ENCODE results near the gene CAMP.
"Not testable (repeated sequence)": the region's sequence is repeated elsewhere in the genome, so short reads cannot be mapped to it uniquely, and the experiment has no call there.

The CAMP gene

DNA sequence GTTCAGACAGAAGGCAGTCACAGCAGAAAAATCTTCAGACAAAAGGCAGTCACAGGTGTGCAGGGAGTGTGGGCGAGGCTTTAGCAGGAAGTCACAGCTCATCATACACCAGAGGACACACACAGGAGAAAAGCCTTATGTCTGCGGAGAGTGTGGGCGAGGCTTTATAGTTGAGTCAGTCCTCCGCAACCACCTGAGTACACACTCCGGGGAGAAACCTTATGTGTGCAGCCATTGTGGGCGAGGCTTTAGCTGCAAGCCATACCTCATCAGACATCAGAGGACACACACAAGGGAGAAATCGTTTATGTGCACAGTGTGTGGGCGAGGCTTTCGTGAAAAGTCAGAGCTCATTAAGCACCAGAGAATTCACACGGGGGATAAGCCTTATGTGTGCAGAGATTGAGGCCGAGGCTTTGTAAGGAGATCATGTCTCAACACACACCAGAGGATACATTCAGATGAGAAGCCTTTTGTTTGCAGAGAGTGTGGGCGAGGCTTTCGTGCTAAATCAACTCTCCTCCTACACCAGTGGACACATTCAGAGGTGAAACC lies 45.2 kb downstream of the CAMP start:
- Histone ChIP-seq H3K9ac (ENCODE audit: low read length) (no peak overlapping the region), H3K4me3 (ENCODE audit: low read length) (no peak overlapping the region), H3K9me3 (ENCODE audit: control insufficient read depth, low read length) (no peaks in the 10 kb centered on the region), H3K4me1 (ENCODE audit: control insufficient read depth, insufficient read depth, low read length) (peaks cover 10% of the 10 kb centered on the region), H3K36me3 (ENCODE audit: control insufficient read depth, insufficient read depth, low read length, severe bottlenecking) (peaks cover 46% of the 10 kb centered on the region), H3K27me3 (replicated peaks; ENCODE audit: control insufficient read depth, insufficient read depth, low read length) (no peaks in the 10 kb centered on the region)
- no peak for DNase-seq (ENCODE audit: low read depth)

DNA sequence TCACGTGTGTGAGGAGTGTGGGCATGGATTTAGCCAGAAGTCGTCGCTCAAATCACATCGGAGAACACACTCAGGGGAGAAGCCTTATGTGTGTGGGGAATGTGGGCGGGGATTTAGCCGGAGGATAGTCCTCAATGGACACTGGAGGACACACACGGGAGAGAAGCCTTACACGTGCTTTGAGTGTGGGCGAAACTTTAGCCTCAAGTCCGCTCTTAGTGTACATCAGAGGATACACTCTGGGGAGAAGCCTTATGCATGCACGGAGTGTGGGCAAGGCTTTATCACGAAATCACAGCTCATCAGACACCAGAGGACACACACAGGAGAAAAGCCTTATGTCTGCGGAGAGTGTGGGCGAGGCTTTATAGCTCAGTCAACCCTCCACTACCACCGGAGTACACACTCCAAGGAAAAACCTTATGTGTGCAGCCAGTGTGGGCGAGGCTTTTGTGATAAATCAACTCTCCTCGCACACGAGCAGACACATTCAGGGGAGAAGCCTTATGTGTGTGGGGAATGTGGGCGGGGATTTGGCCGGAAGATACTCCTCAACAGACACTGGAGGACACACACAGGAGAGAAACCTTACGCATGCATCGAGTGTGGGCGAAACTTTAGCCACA lies 45.8 kb downstream of the CAMP start:
- Histone ChIP-seq H3K9me3 (ENCODE audit: control insufficient read depth, low read length) (no peaks in the 10 kb centered on the region), H3K4me1 (ENCODE audit: control insufficient read depth, insufficient read depth, low read length) (peaks cover 10% of the 10 kb centered on the region), H3K9ac (ENCODE audit: low read length) (peak overlapping the region; percentile 10), H3K4me3 (ENCODE audit: low read length) (no peak overlapping the region), H3K36me3 (ENCODE audit: control insufficient read depth, insufficient read depth, low read length, severe bottlenecking) (peaks cover 40% of the 10 kb centered on the region), H3K27me3 (replicated peaks; ENCODE audit: control insufficient read depth, insufficient read depth, low read length) (no peaks in the 10 kb centered on the region)
- DNase-seq (ENCODE audit: low read depth), result no peak

DNA sequence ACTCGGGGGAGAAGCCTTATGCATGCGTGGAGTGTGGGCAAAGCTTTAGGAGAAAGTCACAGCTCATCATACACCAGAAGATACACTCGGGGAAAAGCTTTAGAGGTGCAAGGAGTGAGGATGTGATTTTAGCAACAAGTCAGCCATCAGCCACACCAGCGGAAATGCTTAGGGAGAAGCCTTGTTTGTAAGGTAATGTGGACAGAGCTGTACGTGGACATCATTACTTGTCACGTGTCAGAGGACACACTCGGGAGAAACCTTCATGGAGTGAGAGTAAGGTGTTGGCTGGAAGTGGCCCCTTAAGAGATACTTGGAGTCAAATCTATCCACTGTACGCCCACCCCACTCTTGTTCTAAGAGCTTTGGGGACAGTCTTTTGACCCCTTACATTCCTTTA lies 46.3 kb downstream of the CAMP start:
- H3K36me3 ChIP-seq (ENCODE audit: control insufficient read depth, insufficient read depth, low read length, severe bottlenecking), result peaks cover 38% of the 10 kb centered on the region
- H3K27me3 ChIP-seq (replicated peaks; ENCODE audit: control insufficient read depth, insufficient read depth, low read length), result no peaks in the 10 kb centered on the region
- no peak for DNase-seq (ENCODE audit: low read depth)
- H3K9me3 ChIP-seq (ENCODE audit: control insufficient read depth, low read length), result no peaks in the 10 kb centered on the region
- peak overlapping the region; percentile 10 for H3K9ac ChIP-seq (ENCODE audit: low read length)
- no peak overlapping the region for H3K4me3 ChIP-seq (ENCODE audit: low read length)
- peaks cover 10% of the 10 kb centered on the region for H3K4me1 ChIP-seq (ENCODE audit: control insufficient read depth, insufficient read depth, low read length)

- no peak overlapping the region for H3K9ac ChIP-seq (ENCODE audit: low read length)
- H3K36me3 ChIP-seq (ENCODE audit: control insufficient read depth, insufficient read depth, low read length, severe bottlenecking), result peaks cover 36% of the 10 kb centered on the region
- peaks cover 10% of the 10 kb centered on the region for H3K4me1 ChIP-seq (ENCODE audit: control insufficient read depth, insufficient read depth, low read length)
- DNase-seq (ENCODE audit: low read depth), result no peak
- no peaks in the 10 kb centered on the region for H3K9me3 ChIP-seq (ENCODE audit: control insufficient read depth, low read length)
- H3K27me3 ChIP-seq (replicated peaks; ENCODE audit: control insufficient read depth, insufficient read depth, low read length), result no peaks in the 10 kb centered on the region
- no peak overlapping the region for H3K4me3 ChIP-seq (ENCODE audit: low read length)
Observed at GRCh38 chr3:48270306-48270705, 47.0 kb downstream of the CAMP start.

DNA sequence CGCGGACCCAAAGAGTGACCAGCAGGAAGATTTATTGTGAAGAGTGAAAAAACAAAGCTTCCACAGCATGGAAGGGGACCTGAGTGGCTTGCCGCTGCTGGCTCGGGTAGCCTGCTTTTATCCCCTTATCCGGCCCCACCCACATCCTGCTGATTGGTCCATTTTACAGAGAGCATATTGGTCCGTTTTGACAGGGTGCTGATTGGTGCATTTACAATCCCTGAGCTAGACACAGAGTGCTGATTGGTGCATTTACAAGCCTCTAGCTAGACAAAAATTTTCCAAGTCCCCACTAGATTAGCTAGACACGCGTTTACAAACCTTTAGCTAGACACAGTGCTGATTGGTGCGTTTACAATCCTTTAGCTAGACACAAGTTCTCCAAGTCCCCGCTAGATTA lies 47.9 kb downstream of the CAMP start:
- not testable (repeated sequence) for H3K9me3 ChIP-seq (ENCODE audit: control insufficient read depth, low read length); DNase-seq (ENCODE audit: low read depth)

DNA sequence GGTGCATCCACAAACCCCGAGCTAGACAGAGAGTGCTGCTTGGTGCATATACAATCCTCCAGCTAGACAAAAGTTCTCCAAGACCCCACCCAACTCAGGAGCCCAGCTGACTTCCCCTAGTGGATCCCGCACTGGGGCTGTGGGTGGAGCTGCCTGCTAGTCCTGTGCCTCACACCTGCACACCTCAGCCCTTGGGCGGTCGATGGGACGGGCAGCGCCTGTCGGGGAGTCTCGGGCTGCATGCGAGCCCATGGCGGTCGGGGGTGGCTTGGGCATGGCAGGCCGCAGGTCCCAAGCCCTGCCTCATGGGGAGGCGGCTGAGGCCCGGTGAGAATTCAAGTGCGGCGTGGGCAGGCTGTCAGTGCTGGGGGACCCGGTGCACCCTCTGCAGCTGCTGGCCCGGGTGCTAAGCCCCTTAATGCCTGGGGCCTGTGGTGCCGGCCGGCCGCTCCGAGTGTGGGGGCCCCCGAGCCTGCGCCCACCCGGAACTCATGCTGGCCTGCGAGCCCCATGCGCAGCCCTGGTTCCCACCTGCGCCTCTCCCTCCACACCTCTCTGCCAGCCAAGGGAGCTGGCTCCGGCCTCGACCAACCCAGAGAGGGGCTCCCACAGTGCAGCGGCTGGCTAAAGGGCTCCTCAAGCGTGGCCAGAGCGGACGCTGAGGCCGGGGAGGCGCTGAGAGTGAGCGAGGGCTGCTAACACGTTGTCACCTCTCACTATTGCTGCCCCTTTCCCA lies 48.6 kb downstream of the CAMP start:
- peaks cover 21% of the 10 kb centered on the region for H3K36me3 ChIP-seq (ENCODE audit: control insufficient read depth, insufficient read depth, low read length, severe bottlenecking)
- H3K9me3 ChIP-seq (ENCODE audit: control insufficient read depth, low read length), result no peaks in the 10 kb centered on the region
- no peak overlapping the region for H3K9ac ChIP-seq (ENCODE audit: low read length)
- DNase-seq (ENCODE audit: low read depth), result no peak
- H3K27me3 ChIP-seq (replicated peaks; ENCODE audit: control insufficient read depth, insufficient read depth, low read length), result no peaks in the 10 kb centered on the region
- H3K4me3 ChIP-seq (ENCODE audit: low read length), result no peak overlapping the region
- H3K4me1 ChIP-seq (ENCODE audit: control insufficient read depth, insufficient read depth, low read length), result peaks cover 10% of the 10 kb centered on the region

More for the DNA sequence above, 47.9 kb downstream of the CAMP start:
- H3K4me3 ChIP-seq (ENCODE audit: low read length); H3K27me3 ChIP-seq (replicated peaks; ENCODE audit: control insufficient read depth, insufficient read depth, low read length); H3K9ac ChIP-seq (ENCODE audit: low read length): not testable (repeated sequence)
- Histone ChIP-seq H3K36me3 (ENCODE audit: control insufficient read depth, insufficient read depth, low read length, severe bottlenecking) (peaks cover 28% of the 10 kb centered on the region), H3K4me1 (ENCODE audit: control insufficient read depth, insufficient read depth, low read length) (peaks cover 10% of the 10 kb centered on the region)

DNA sequence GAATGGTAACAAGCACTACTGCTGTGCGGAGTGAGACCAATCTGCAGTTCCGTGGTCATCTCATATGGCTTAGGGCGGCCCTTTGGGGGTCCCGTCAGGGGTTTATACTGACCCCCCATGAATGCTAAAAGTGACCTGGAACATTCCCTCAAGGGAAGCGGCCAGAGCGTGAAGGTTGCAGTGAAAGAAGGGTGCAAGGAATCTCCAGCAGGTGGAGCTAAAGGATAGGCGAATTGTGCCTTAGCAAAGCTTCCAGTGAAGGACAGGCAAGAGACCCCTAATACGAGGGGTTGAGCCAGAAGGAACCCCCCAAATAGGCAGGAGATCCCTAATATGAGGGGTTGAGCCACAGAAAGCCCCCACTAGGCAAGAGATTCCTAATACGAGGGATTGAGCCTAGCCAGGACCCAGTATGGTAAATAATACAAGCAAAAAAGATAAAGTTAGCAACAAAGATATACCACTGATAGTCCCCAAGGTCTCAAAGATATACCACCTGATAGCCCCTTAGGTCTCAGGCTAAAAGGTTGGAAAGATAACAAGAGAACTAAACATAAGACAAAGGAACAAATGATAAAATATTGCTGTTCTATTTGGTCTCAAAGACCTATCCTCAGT lies 50.4 kb downstream of the CAMP start:
- DNase-seq (ENCODE audit: low read depth), result peak; percentile 88
- Histone ChIP-seq H3K36me3 (ENCODE audit: control insufficient read depth, insufficient read depth, low read length, severe bottlenecking) (peaks cover 10% of the 10 kb centered on the region), H3K27me3 (replicated peaks; ENCODE audit: control insufficient read depth, insufficient read depth, low read length) (no peaks in the 10 kb centered on the region), H3K9me3 (ENCODE audit: control insufficient read depth, low read length) (no peaks in the 10 kb centered on the region), H3K4me3 (ENCODE audit: low read length) (no peak overlapping the region), H3K4me1 (ENCODE audit: control insufficient read depth, insufficient read depth, low read length) (peaks cover 7% of the 10 kb centered on the region), H3K9ac (ENCODE audit: low read length) (no peak overlapping the region)

DNA sequence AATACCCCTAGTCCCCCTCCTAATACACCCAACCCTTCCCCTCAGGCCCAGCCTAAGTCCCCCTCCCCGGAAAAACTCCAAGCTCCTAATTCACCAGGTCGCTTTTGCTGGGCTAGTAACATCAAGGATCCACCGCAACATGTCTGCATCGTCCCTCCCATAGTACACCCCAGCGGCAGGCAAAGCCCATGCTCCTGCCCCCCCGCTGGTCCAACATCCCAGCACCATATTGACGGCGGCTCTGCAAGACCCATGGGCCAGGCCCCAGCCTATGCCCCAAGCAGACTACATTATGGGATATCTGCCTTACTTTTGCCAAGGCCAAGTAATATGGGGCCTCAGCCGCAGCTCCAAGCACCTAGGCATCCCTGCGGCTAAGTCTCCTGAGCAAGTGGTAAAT lies 51.2 kb downstream of the CAMP start:
- DNase-seq (ENCODE audit: low read depth), result no peak

More for the DNA sequence above, 51.2 kb downstream of the CAMP start:
- no peak overlapping the region for H3K4me3 ChIP-seq (ENCODE audit: low read length)
- no peak overlapping the region for H3K9ac ChIP-seq (ENCODE audit: low read length)
- H3K9me3 ChIP-seq (ENCODE audit: control insufficient read depth, low read length), result no peaks in the 10 kb centered on the region
- no peaks in the 10 kb centered on the region for H3K27me3 ChIP-seq (replicated peaks; ENCODE audit: control insufficient read depth, insufficient read depth, low read length)
- peaks cover 2% of the 10 kb centered on the region for H3K4me1 ChIP-seq (ENCODE audit: control insufficient read depth, insufficient read depth, low read length)
- H3K36me3 ChIP-seq (ENCODE audit: control insufficient read depth, insufficient read depth, low read length, severe bottlenecking), result peaks cover 5% of the 10 kb centered on the region

Measured in adipocyte (in vitro differentiated cells).